Measurements from ENCODE around the gene MINAR1. TPM values are rescaled to one million over a fixed set of nuclear protein-coding genes. Genes with fewer than 3 reads are reported as not detected.

MINAR1 gene
- total RNA-seq, 1 experiment from 2014 or later: 1.4 TPM

DNA sequence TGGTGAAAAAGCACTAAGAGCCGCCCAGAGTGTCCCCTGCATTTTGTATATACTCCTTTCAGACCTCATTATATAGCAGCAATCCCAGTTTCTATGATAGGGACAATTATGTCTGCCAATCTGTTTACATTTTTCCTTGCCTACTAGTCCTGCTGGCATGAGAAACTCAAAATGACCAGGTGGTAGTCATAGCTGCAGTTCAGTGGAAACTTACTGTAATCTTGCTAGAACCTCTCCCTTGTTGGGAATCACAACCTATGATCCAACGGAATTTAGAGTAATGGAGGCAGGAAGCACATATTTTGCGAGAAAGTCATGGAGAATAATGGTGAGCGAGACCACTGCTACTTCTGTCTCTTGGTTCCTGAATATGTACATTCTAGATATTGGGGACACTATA lies 28.6 kb upstream of the MINAR1 start (continued):
- no peak for TF ChIP-seq ATF2 (CRISPR knock-in tag; IDR thresholded peaks at IDR 0.05; ENCODE audit: borderline replicate concordance, low read depth)
- TF ChIP-seq MAX (CRISPR knock-in tag; IDR thresholded peaks at IDR 0.05): no peak
- no peak for TF ChIP-seq FOXK1 (CRISPR knock-in tag; IDR thresholded peaks at IDR 0.05)
- TF ChIP-seq ZSCAN18 (CRISPR knock-in tag; IDR thresholded peaks at IDR 0.05): no peak
- TF ChIP-seq ATF1 (CRISPR knock-in tag; IDR thresholded peaks at IDR 0.05): no peak
- no peak for TF ChIP-seq RORB (CRISPR knock-in tag; IDR thresholded peaks at IDR 0.05)

- CTCF ChIA-PET: no interaction called here
- TF ChIP-seq IRF1 (CRISPR knock-in tag; IDR thresholded peaks at IDR 0.05) (no peak), CREB1 (CRISPR knock-in tag; IDR thresholded peaks at IDR 0.05) (no peak), NR1H2 (CRISPR knock-in tag; IDR thresholded peaks at IDR 0.05) (no peak), USF2 (CRISPR knock-in tag; IDR thresholded peaks at IDR 0.05) (no peak), CTCF (IDR thresholded peaks at IDR 0.05) (no peak), ZNF317 (CRISPR knock-in tag; IDR thresholded peaks at IDR 0.05; ENCODE audit: borderline replicate concordance, low read depth) (no peak), PRRX2 (CRISPR knock-in tag; IDR thresholded peaks at IDR 0.05) (no peak), JAZF1 (CRISPR knock-in tag; IDR thresholded peaks at IDR 0.05) (no peak), ARID4B (CRISPR knock-in tag; IDR thresholded peaks at IDR 0.05; ENCODE audit: borderline replicate concordance) (no peak), E2F5 (CRISPR knock-in tag; IDR thresholded peaks at IDR 0.05) (no peak), SP1 (CRISPR knock-in tag; conservative IDR thresholded peaks at IDR 0.05) (no peak), TP53 (CRISPR knock-in tag; IDR thresholded peaks at IDR 0.05) (no peak), ZNF263 (CRISPR knock-in tag; IDR thresholded peaks at IDR 0.05; ENCODE audit: low read depth) (no peak)
- TF ChIP-seq, protein P1, sequence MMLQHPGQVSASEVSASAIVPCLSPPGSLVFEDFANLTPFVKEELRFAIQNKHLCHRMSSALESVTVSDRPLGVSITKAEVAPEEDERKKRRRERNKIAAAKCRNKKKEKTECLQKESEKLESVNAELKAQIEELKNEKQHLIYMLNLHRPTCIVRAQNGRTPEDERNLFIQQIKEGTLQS (CRISPR knock-in tag; conservative IDR thresholded peaks at IDR 0.05): no peak
- TF ChIP-seq, protein P2, sequence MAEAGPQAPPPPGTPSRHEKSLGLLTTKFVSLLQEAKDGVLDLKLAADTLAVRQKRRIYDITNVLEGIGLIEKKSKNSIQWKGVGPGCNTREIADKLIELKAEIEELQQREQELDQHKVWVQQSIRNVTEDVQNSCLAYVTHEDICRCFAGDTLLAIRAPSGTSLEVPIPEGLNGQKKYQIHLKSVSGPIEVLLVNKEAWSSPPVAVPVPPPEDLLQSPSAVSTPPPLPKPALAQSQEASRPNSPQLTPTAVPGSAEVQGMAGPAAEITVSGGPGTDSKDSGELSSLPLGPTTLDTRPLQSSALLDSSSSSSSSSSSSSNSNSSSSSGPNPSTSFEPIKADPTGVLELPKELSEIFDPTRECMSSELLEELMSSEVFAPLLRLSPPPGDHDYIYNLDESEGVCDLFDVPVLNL (CRISPR knock-in tag; IDR thresholded peaks at IDR 0.05; ENCODE audit: borderline replicate concordance, low read depth): no peak
- Mint-ChIP-seq H3K4me3 (no peak overlapping the region), H3K27me3 (ENCODE audit: low read depth) (no peaks in the 10 kb centered on the region), H3K27ac (no peak overlapping the region), H3K4me1 (peaks cover 27% of the 10 kb centered on the region), H3K9me3 (no peaks in the 10 kb centered on the region), H3K36me3 (no peaks in the 10 kb centered on the region)
- ATAC-seq: no peak
- no peak for DNase-seq (ENCODE audit: low spot score)
- POLR2A ChIA-PET: no interaction called here
Observed at GRCh38 chr15:79406210-79406609, 25.9 kb upstream of the MINAR1 start.

Data from WTC11 (cell line).